Right ventricle myocardium superior (tissue), 1 donor: ENCODE data around the gene ZNF205. TPM values are rescaled to one million over a fixed set of nuclear protein-coding genes. Genes with fewer than 3 reads are reported as not detected.
A peak's percentile ranks its signal among the peaks of the same experiment; 100 is the strongest.
"Not testable (repeated sequence)": the region's sequence is repeated elsewhere in the genome, so short reads cannot be mapped to it uniquely, and the experiment has no call there.

Experiments used
- ATAC-seq: fragments of 200-7000 bp; cut with Tn5 transposase; one replicate; pipeline ENCODE4 v1.9.1; 2020; ENCODE audit warnings: mild to moderate bottlenecking; ENCODE audit not compliant: poor library complexity
- DNase-seq: peaks from one replicate; pipeline ENCODE4 v3.0.0-alpha.2; 2020
- intact Hi-C: fragments of 100-400 bp; cut with DNase I; formaldehyde crosslinking; loops from one replicate; pipeline ENCODE4 v1.11.2; 2022
- total RNA-seq: library from RNA; stranded (reverse); fragmentation: NEBNext Ultra II Directional; extraction: Animal tissue kit (Norgen Biotek cat#: 25700); gene quantifications from one replicate; pipeline ENCODE4 v1.2.1, GENCODE V29; 2021
- donor health status: DM: no; HTN: yes; CAD: no; lungs with severe emphysema.

ZNF205 gene
- total RNA-seq, 1 donor from 2014 or later: 6.9 TPM

GRCh38 chr16:3155972-3156371 is 43.6 kb downstream of the ZNF205 start:
- intact Hi-C loops: no loop called here
- DNase-seq (no peak), ATAC-seq (no peak)

GRCh38 chr16:3157229-3158025 is 45.0 kb downstream of the ZNF205 start:
- ATAC-seq (peak; percentile 20), DNase-seq (peak; percentile 71)
- intact Hi-C loops: no loop called here

- peak; percentile 44 for DNase-seq
- intact Hi-C loops: no loop called here
- peak; percentile 32 for ATAC-seq
These were observed 45.7 kb downstream of the ZNF205 start for GRCh38 chr16:3158026-3158509.

GRCh38 chr16:3158510-3159314 is 46.3 kb downstream of the ZNF205 start:
- peak; percentile 91 for ATAC-seq
- peak; percentile 87 for DNase-seq
- intact Hi-C loops: no loop called here

- DNase-seq (no peak), ATAC-seq (no peak)
- intact Hi-C loops: loop anchor here (10.0 kb wide), 1 partner anchor 107 kb away; no protein-coding TSS in a partner anchor
These were observed 49.0 kb downstream of the ZNF205 start for GRCh38 chr16:3161235-3162018.

- DNase-seq (no peak), ATAC-seq (no peak)
- intact Hi-C loops: loop anchor here (10.0 kb wide), 1 partner anchor 110 kb away; no protein-coding TSS in a partner anchor
These were observed 52.0 kb downstream of the ZNF205 start for GRCh38 chr16:3164121-3164991.

GRCh38 chr16:3165111-3165822 is 52.9 kb downstream of the ZNF205 start:
- ATAC-seq: no peak
- intact Hi-C loops: loop anchor here (10.0 kb wide), 1 partner anchor 110 kb away; no protein-coding TSS in a partner anchor
- DNase-seq: no peak

- ATAC-seq (no peak), DNase-seq (no peak)
- intact Hi-C loops: loop anchor here (10.0 kb wide), 1 partner anchor 112 kb away; no protein-coding TSS in a partner anchor
These were observed 54.1 kb downstream of the ZNF205 start for GRCh38 chr16:3166505-3166886.

- intact Hi-C loops: loop anchor here (10.0 kb wide), 1 partner anchor 114 kb away; no protein-coding TSS in a partner anchor
- not testable (repeated sequence) for ATAC-seq, DNase-seq
These were observed 56.3 kb downstream of the ZNF205 start for GRCh38 chr16:3168729-3169128.

Other genes with a start within 250 kb of the ZNF205 start
- 27.9 TPM for gene FLYWCH2, start 229.4 kb upstream of the ZNF205 start, total RNA-seq
- 36.8 TPM for gene FLYWCH1, start 200.7 kb upstream of the ZNF205 start, total RNA-seq
- gene KREMEN2, start 148.3 kb upstream of the ZNF205 start, total RNA-seq: not detected
- gene PAQR4, start 143.2 kb upstream of the ZNF205 start, total RNA-seq: 7.7 TPM
- gene PKMYT1, start 132.1 kb upstream of the ZNF205 start, total RNA-seq: 1.1 TPM
- gene CLDN9, start 99.7 kb upstream of the ZNF205 start, total RNA-seq: 0.73 TPM
- gene CLDN6, start 94.4 kb upstream of the ZNF205 start, total RNA-seq: not detected
- gene TNFRSF12A, start 92.2 kb upstream of the ZNF205 start, total RNA-seq: 29.4 TPM
- 53.5 TPM for gene HCFC1R1, start 88.6 kb upstream of the ZNF205 start, total RNA-seq
- 11.0 TPM for gene THOC6, start 88.6 kb upstream of the ZNF205 start, total RNA-seq
- gene BICDL2, start 75.6 kb upstream of the ZNF205 start, total RNA-seq: not detected
- gene MMP25, start 66.0 kb upstream of the ZNF205 start, total RNA-seq: 1.3 TPM
- gene IL32, start 46.9 kb upstream of the ZNF205 start, total RNA-seq: 42.6 TPM
- gene ZSCAN10, start 13.3 kb upstream of the ZNF205 start, total RNA-seq: not detected
- gene ZNF213, start 22.4 kb downstream of the ZNF205 start, total RNA-seq: 6.1 TPM
- gene OR1F1, start 75.6 kb downstream of the ZNF205 start, total RNA-seq: not detected
- 4.1 TPM for gene ZNF200, start 122.6 kb downstream of the ZNF205 start, total RNA-seq
- 0.78 TPM for gene MEFV, start 144.0 kb downstream of the ZNF205 start, total RNA-seq
- gene ZNF263, start 170.9 kb downstream of the ZNF205 start, total RNA-seq: 7.9 TPM
- 9.4 TPM for gene TIGD7, start 192.8 kb downstream of the ZNF205 start, total RNA-seq
- 16.8 TPM for gene ZNF75A, start 192.9 kb downstream of the ZNF205 start, total RNA-seq
- not detected for gene OR2C1, start 243.3 kb downstream of the ZNF205 start, total RNA-seq